Endothelial cell of umbilical vein (primary cell): ENCODE data around the gene SPIRE2. TPM values are rescaled to one million over a fixed set of nuclear protein-coding genes. Genes with fewer than 3 reads are reported as not detected.

ENCODE experiments used
- BruUV-seq: library from RNA; stranded (reverse); fragments of 400-500 nt; replicated peaks from 2 replicates; lab custom pipeline; 2021; lab: Mats Ljungman, UMichigan
- CTCF ChIA-PET: fragments of 300-600, 350-600 bp; sonication (Branson Sonifier 250); formaldehyde crosslinking; loops from one replicate; lab custom pipeline; 2021; ENCODE audit warnings: antibody characterized with exemption, inconsistent platforms; lab: Charles Lee
- POLR2A ChIA-PET: fragments of 300-600, 350-600 bp; sonication (Branson Sonifier 250); formaldehyde crosslinking; loops from one replicate; lab custom pipeline; 2021; ENCODE audit warnings: antibody characterized with exemption, inconsistent platforms; lab: Charles Lee
- DNase-seq: peaks from one replicate; pipeline ENCODE4 v3.0.0-alpha.2; 2011; ENCODE audit warnings: low read depth, low spot score
- FAIRE-seq: peaks from 2 replicates; lab custom pipeline; 2011; peaks lifted over from hg19 to GRCh38; lab: Jason Lieb, UNC
- H2AFZ ChIP-seq: 2 replicates; pipeline ENCODE4 v1.6.0; 2012; ENCODE audit warnings: low read depth, low read length, control low read depth, inconsistent platforms
- H3K27ac ChIP-seq: 2 replicates; pipeline ENCODE4 v1.5.1; 2011; ENCODE audit warnings: low read depth, mild to moderate bottlenecking, control low read depth, low read length, moderate library complexity; ENCODE audit not compliant: insufficient read depth
- H3K27me3 ChIP-seq, 2 experiments: 2 replicates each; pipeline versions ENCODE4 v1.6.0 to v1.6.1; 2011; ENCODE audit warnings: low read length in 2 of 2, mixed read lengths in 1 of 2; ENCODE audit not compliant: control insufficient read depth in 2 of 2, insufficient read depth in 2 of 2
- H3K36me3 ChIP-seq, 2 experiments: 2 replicates in 1 of 2; 3 replicates in 1 of 2; pipeline ENCODE4 v1.5.1; 2011; ENCODE audit warnings: low read length in 2 of 2, mild to moderate bottlenecking in 1 of 2, moderate library complexity in 1 of 2; ENCODE audit not compliant: control insufficient read depth in 2 of 2, insufficient read depth in 2 of 2; ENCODE audit errors: extremely low read depth in 1 of 2
- H3K4me1 ChIP-seq: 3 replicates; pipeline ENCODE4 v1.5.1; 2011; ENCODE audit warnings: mild to moderate bottlenecking, low read length; ENCODE audit not compliant: control insufficient read depth, insufficient read depth; ENCODE audit errors: extremely low read depth
- H3K4me2 ChIP-seq: 2 replicates; pipeline ENCODE4 v1.6.1; 2011; ENCODE audit warnings: low read length, control low read depth, mixed read lengths; ENCODE audit not compliant: insufficient read depth
- H3K4me3 ChIP-seq, 3 experiments: fragments of 200-600 bp in 1 of 3; sonication (generic), shearing (Covaris generic) in 1 of 3; replicated peaks in 1 of 3; 2 replicates each; pipeline ENCODE4 v1.5.1; 2011 to 2016; ENCODE audit warnings: control low read depth in 3 of 3, low read length in 3 of 3, mild to moderate bottlenecking in 2 of 3, inconsistent platforms in 1 of 3, low read depth in 1 of 3, moderate library complexity in 1 of 3; ENCODE audit not compliant: insufficient read depth in 1 of 3
- H3K79me2 ChIP-seq: 2 replicates; pipeline ENCODE4 v1.6.0; 2012; ENCODE audit warnings: low read length, inconsistent platforms; ENCODE audit not compliant: control insufficient read depth, insufficient read depth
- H3K9ac ChIP-seq: replicated peaks from 2 replicates; pipeline ENCODE3; 2011; ENCODE audit warnings: low read length, control low read depth; ENCODE audit not compliant: insufficient read depth; ENCODE audit errors: extremely low read depth
- H3K9me1 ChIP-seq: replicated peaks from 3 replicates; pipeline ENCODE4 v1.6.0; 2011; ENCODE audit warnings: mild to moderate bottlenecking, low read length; ENCODE audit not compliant: control insufficient read depth, insufficient read depth; ENCODE audit errors: extremely low read depth
- H3K9me3 ChIP-seq: replicated peaks from 2 replicates; pipeline ENCODE4 v1.5.1; 2012; ENCODE audit warnings: low read length, inconsistent platforms; ENCODE audit not compliant: control insufficient read depth, insufficient read depth
- H4K20me1 ChIP-seq: replicated peaks from 2 replicates; pipeline ENCODE3; 2011; ENCODE audit warnings: mild to moderate bottlenecking, low read length; ENCODE audit not compliant: control insufficient read depth, insufficient read depth; ENCODE audit errors: extremely low read depth
- CTCF ChIP-seq, 2 donors: IDR thresholded peaks; 1 replicate in 1 of 2; 2 replicates in 1 of 2; pipeline ENCODE4 v1.5.1; 2011; ENCODE audit warnings: low read length in 2 of 2, mild to moderate bottlenecking in 2 of 2, moderate library complexity in 2 of 2, control low read depth in 1 of 2, inconsistent platforms in 1 of 2, low read depth in 1 of 2; ENCODE audit not compliant: insufficient read depth in 1 of 2; ENCODE audit errors: extremely low read depth in 1 of 2
- EZH2 ChIP-seq: IDR thresholded peaks from 2 replicates; pipeline ENCODE4 v1.6.1; 2012; ENCODE audit warnings: borderline replicate concordance, low read depth, mild to moderate bottlenecking, moderate library complexity, low read length, inconsistent platforms; ENCODE audit not compliant: severe bottlenecking
- FOS ChIP-seq: IDR thresholded peaks from 2 replicates; pipeline ENCODE4 v1.6.1; 2011; ENCODE audit warnings: mild to moderate bottlenecking, low read length, moderate library complexity, borderline replicate concordance; ENCODE audit not compliant: insufficient read depth
- GATA2 ChIP-seq: IDR thresholded peaks from 2 replicates; pipeline ENCODE4 v1.7.0; 2011; ENCODE audit warnings: low read depth, mild to moderate bottlenecking, moderate library complexity, mixed read lengths, low read length; ENCODE audit not compliant: insufficient read length, insufficient read depth
- JUN ChIP-seq: IDR thresholded peaks from 2 replicates; pipeline ENCODE4 v1.6.1; 2011; ENCODE audit warnings: borderline replicate concordance, low read depth; ENCODE audit not compliant: insufficient read length, insufficient read depth
- MAX ChIP-seq: IDR thresholded peaks from 2 replicates; pipeline ENCODE4 v1.6.1; 2011; ENCODE audit not compliant: insufficient read depth, insufficient read length
- MYC ChIP-seq: IDR thresholded peaks from one replicate; pipeline ENCODE4 v1.6.1; 2011; ENCODE audit warnings: mild to moderate bottlenecking, low read depth, low read length
- POLR2A ChIP-seq: IDR thresholded peaks from 2 replicates; pipeline ENCODE4 v1.6.1; 2012; ENCODE audit warnings: low read depth, mild to moderate bottlenecking, control low read depth, low read length
- POLR2AphosphoS5 ChIP-seq: IDR thresholded peaks from 2 replicates; pipeline ENCODE4 v1.6.1; 2012; ENCODE audit warnings: low read depth, mild to moderate bottlenecking, control low read depth, low read length, moderate library complexity; ENCODE audit not compliant: insufficient read depth
- dilution Hi-C: fragments of 300-500 bp; cut with MboI; formaldehyde crosslinking; loops from one replicate; pipeline ENCODE4 v1.15.0; 2019; ENCODE audit warnings: low sequenced_read_pairs; ENCODE audit not compliant: extremely low pct_ligation_motif_present
- intact Hi-C: fragments of 100-400 bp; cut with micrococcal nuclease; formaldehyde crosslinking; loops from one replicate; pipeline ENCODE4 v1.10.0; 2022
- polyA plus RNA-seq, 4 experiments: library from polyadenylated mRNA; depleted of rRNA in 3 of 4; stranded (reverse) in 3 of 4; unstranded in 1 of 4; fragments of >200 nt; gene quantifications; 2 replicates each; pipeline versions ENCODE4 v1.2.1 to v1.2.3, GENCODE V29; 2011 to 2012; ENCODE audit warnings: missing spikeins in 1 of 4
- total RNA-seq: library from RNA; stranded (reverse); gene quantifications from 2 replicates; pipeline ENCODE4 v1.2.3, GENCODE V29; 2021

Gene SPIRE2
- total and polyA plus RNA-seq, 2 donors (not counting 3 experiments of a cell fraction or from before 2014, with no cell fraction given): 1.2 to 3.1 TPM

GRCh38 chr16:89837014-89837546, 8.8 kb downstream of the SPIRE2 start:
- Histone ChIP-seq H4K20me1 (no peaks in the 10 kb centered on the region), H3K79me2 (no peaks in the 10 kb centered on the region), H3K36me3 (no peaks in the 10 kb centered on the region), H2AFZ (no peak overlapping the region), H3K27ac (no peak overlapping the region), H3K4me2 (no peak overlapping the region), H3K9me1 (no peaks in the 10 kb centered on the region), H3K9ac (no peak overlapping the region), H3K4me1 (no peaks in the 10 kb centered on the region), H3K4me3 (no peak overlapping the region), H3K27me3 (no peaks in the 10 kb centered on the region), H3K9me3 (no peaks in the 10 kb centered on the region)
- intact Hi-C loops: no loop called here
- TF ChIP-seq FOS (no peak), MYC (no peak), EZH2 (no peak), CTCF (IDR thresholded peaks at IDR 0.05; ENCODE audit: extremely low read depth in 1 of 2, insufficient read depth in 1 of 2, low read depth in 1 of 2, low read length in 2 of 2) (no peak), MAX (no peak), POLR2A (no peak), JUN (no peak), POLR2AphosphoS5 (no peak), GATA2 (no peak)
- dilution Hi-C loops: no loop called here
- FAIRE-seq (no peak), DNase-seq (no peak)
- BruUV-seq: no TSS peak
- ChIA-PET CTCF (interaction anchor here (2.1 kb wide), 1 partner anchor 23 kb away, joined by 10 read pairs; no protein-coding TSS in a partner anchor), POLR2A (no interaction called here)
